GM19023 (cell line): Measurements from ENCODE around the gene C5orf52.
"Not testable (repeated sequence)": the region's sequence is repeated elsewhere in the genome, so short reads cannot be mapped to it uniquely, and the experiment has no call there.

Experiments
- ATAC-seq: cut with Tn5 transposase; IDR thresholded peaks from one replicate; pipeline ENCODE4 v1.9.1; 2021; ENCODE audit warnings: mild to moderate bottlenecking, moderate library complexity; ENCODE audit not compliant: unreplicated experiment

Gene C5orf52

DNA sequence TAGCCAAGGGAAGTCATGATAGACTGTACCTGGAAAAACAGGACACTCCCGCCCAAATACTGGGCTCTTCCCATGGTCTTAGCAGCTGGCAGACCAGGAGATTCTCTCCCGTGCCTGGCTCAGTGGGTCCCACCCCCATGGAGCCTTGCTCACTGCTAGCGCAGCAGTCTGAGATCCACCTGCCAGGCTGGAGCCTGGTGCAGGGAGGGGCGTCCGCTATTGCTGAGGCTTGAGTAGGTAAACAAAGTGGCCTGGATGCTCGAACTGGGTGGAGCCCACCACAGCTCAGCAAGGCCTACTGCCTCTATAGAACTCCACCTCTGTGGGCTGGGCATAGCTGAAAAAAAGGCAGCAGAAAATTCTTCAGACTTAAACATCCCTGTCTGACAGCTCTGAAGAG is 49.8 kb downstream of the C5orf52 start:
- ATAC-seq = no peak

DNA sequence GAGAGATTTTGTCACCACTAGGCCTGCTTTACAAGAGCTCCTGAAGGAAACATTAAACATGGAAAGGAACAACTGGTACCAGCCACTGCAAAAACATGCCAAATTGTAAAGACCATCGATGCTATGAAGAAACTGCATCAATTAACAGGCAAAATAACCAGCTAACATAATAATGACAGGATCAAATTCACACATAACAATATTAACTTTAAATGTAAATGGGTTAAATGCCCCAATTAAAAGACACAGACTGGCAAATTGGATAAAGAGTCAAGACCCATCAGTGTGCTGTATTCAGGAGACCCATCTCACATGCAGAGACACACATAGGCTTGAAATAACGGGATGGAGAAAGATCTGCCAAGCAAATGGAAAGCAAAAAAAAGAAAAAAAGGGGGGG is 51.6 kb downstream of the C5orf52 start:
- not testable (repeated sequence) for ATAC-seq

DNA sequence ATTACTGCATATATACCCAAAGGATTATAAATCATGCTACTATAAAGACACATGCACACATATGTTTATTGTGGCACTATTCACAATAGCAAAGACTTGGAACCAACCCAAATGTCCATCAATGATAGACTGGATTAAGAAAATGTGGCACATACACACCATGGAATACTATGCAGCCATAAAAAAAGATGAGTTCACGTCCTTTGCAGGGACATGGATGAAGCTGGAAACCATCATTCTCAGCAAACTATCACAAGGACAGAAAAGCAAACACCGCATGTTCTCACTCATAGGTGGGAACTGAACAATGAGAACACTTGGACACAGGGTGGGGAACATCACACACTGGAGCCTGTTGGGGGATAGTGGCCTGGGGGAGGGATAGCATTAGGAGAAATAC is 55.3 kb downstream of the C5orf52 start:
- ATAC-seq = not testable (repeated sequence)

DNA sequence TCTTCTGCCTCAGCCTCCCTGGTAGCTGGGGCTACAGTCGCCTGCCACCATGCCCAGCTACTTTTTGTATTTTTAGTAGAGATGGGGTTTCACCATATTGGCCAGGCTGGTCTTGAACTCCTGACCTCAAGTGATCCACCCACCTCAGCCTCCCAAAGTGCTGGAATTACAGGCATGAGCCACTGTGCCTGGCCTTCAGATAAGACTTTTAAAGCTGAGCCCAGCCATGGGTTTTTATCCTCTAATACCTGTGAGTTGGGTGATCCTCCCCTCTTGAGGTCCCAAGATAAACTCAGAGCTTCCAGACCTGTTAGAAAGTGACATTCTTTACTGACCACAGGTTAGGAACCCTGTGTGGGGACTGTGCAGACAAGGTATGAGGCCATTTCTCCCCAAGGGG is 56.5 kb downstream of the C5orf52 start:
- ATAC-seq = not testable (repeated sequence)
